Endothelial cell of umbilical vein (primary cell): ENCODE results near the gene SMCO3. TPM values are rescaled to one million over a fixed set of nuclear protein-coding genes. Genes with fewer than 3 reads are reported as not detected.

Experiments
- BruUV-seq: library from RNA; stranded (reverse); fragments of 400-500 nt; replicated peaks from 2 replicates; lab custom pipeline; 2021; lab: Mats Ljungman, UMichigan
- CTCF ChIA-PET: fragments of 300-600, 350-600 bp; sonication (Branson Sonifier 250); formaldehyde crosslinking; loops from one replicate; lab custom pipeline; 2021; ENCODE audit warnings: antibody characterized with exemption, inconsistent platforms; lab: Charles Lee
- POLR2A ChIA-PET: fragments of 300-600, 350-600 bp; sonication (Branson Sonifier 250); formaldehyde crosslinking; loops from one replicate; lab custom pipeline; 2021; ENCODE audit warnings: antibody characterized with exemption, inconsistent platforms; lab: Charles Lee
- DNase-seq: peaks from one replicate; pipeline ENCODE4 v3.0.0-alpha.2; 2011; ENCODE audit warnings: low read depth, low spot score
- FAIRE-seq: peaks from 2 replicates; lab custom pipeline; 2011; peaks lifted over from hg19 to GRCh38; lab: Jason Lieb, UNC
- H2AFZ ChIP-seq: 2 replicates; pipeline ENCODE4 v1.6.0; 2012; ENCODE audit warnings: low read depth, low read length, control low read depth, inconsistent platforms
- H3K27ac ChIP-seq: 2 replicates; pipeline ENCODE4 v1.5.1; 2011; ENCODE audit warnings: low read depth, mild to moderate bottlenecking, control low read depth, low read length, moderate library complexity; ENCODE audit not compliant: insufficient read depth
- H3K27me3 ChIP-seq, 2 experiments: 2 replicates each; pipeline versions ENCODE4 v1.6.0 to v1.6.1; 2011; ENCODE audit warnings: low read length in 2 of 2, mixed read lengths in 1 of 2; ENCODE audit not compliant: control insufficient read depth in 2 of 2, insufficient read depth in 2 of 2
- H3K36me3 ChIP-seq, 2 experiments: 2 replicates in 1 of 2; 3 replicates in 1 of 2; pipeline ENCODE4 v1.5.1; 2011; ENCODE audit warnings: low read length in 2 of 2, mild to moderate bottlenecking in 1 of 2, moderate library complexity in 1 of 2; ENCODE audit not compliant: control insufficient read depth in 2 of 2, insufficient read depth in 2 of 2; ENCODE audit errors: extremely low read depth in 1 of 2
- H3K4me1 ChIP-seq: 3 replicates; pipeline ENCODE4 v1.5.1; 2011; ENCODE audit warnings: mild to moderate bottlenecking, low read length; ENCODE audit not compliant: control insufficient read depth, insufficient read depth; ENCODE audit errors: extremely low read depth
- H3K4me2 ChIP-seq: 2 replicates; pipeline ENCODE4 v1.6.1; 2011; ENCODE audit warnings: low read length, control low read depth, mixed read lengths; ENCODE audit not compliant: insufficient read depth
- H3K4me3 ChIP-seq, 3 experiments: fragments of 200-600 bp in 1 of 3; sonication (generic), shearing (Covaris generic) in 1 of 3; replicated peaks in 1 of 3; 2 replicates each; pipeline ENCODE4 v1.5.1; 2011 to 2016; ENCODE audit warnings: control low read depth in 3 of 3, low read length in 3 of 3, mild to moderate bottlenecking in 2 of 3, inconsistent platforms in 1 of 3, low read depth in 1 of 3, moderate library complexity in 1 of 3; ENCODE audit not compliant: insufficient read depth in 1 of 3
- H3K79me2 ChIP-seq: 2 replicates; pipeline ENCODE4 v1.6.0; 2012; ENCODE audit warnings: low read length, inconsistent platforms; ENCODE audit not compliant: control insufficient read depth, insufficient read depth
- H3K9ac ChIP-seq: replicated peaks from 2 replicates; pipeline ENCODE3; 2011; ENCODE audit warnings: low read length, control low read depth; ENCODE audit not compliant: insufficient read depth; ENCODE audit errors: extremely low read depth
- H3K9me1 ChIP-seq: replicated peaks from 3 replicates; pipeline ENCODE4 v1.6.0; 2011; ENCODE audit warnings: mild to moderate bottlenecking, low read length; ENCODE audit not compliant: control insufficient read depth, insufficient read depth; ENCODE audit errors: extremely low read depth
- H3K9me3 ChIP-seq: replicated peaks from 2 replicates; pipeline ENCODE4 v1.5.1; 2012; ENCODE audit warnings: low read length, inconsistent platforms; ENCODE audit not compliant: control insufficient read depth, insufficient read depth
- H4K20me1 ChIP-seq: replicated peaks from 2 replicates; pipeline ENCODE3; 2011; ENCODE audit warnings: mild to moderate bottlenecking, low read length; ENCODE audit not compliant: control insufficient read depth, insufficient read depth; ENCODE audit errors: extremely low read depth
- EZH2 ChIP-seq: IDR thresholded peaks from 2 replicates; pipeline ENCODE4 v1.6.1; 2012; ENCODE audit warnings: borderline replicate concordance, low read depth, mild to moderate bottlenecking, moderate library complexity, low read length, inconsistent platforms; ENCODE audit not compliant: severe bottlenecking
- FOS ChIP-seq: IDR thresholded peaks from 2 replicates; pipeline ENCODE4 v1.6.1; 2011; ENCODE audit warnings: mild to moderate bottlenecking, low read length, moderate library complexity, borderline replicate concordance; ENCODE audit not compliant: insufficient read depth
- GATA2 ChIP-seq: IDR thresholded peaks from 2 replicates; pipeline ENCODE4 v1.7.0; 2011; ENCODE audit warnings: low read depth, mild to moderate bottlenecking, moderate library complexity, mixed read lengths, low read length; ENCODE audit not compliant: insufficient read length, insufficient read depth
- JUN ChIP-seq: IDR thresholded peaks from 2 replicates; pipeline ENCODE4 v1.6.1; 2011; ENCODE audit warnings: borderline replicate concordance, low read depth; ENCODE audit not compliant: insufficient read length, insufficient read depth
- MYC ChIP-seq: IDR thresholded peaks from one replicate; pipeline ENCODE4 v1.6.1; 2011; ENCODE audit warnings: mild to moderate bottlenecking, low read depth, low read length
- POLR2A ChIP-seq: IDR thresholded peaks from 2 replicates; pipeline ENCODE4 v1.6.1; 2012; ENCODE audit warnings: low read depth, mild to moderate bottlenecking, control low read depth, low read length
- POLR2AphosphoS5 ChIP-seq: IDR thresholded peaks from 2 replicates; pipeline ENCODE4 v1.6.1; 2012; ENCODE audit warnings: low read depth, mild to moderate bottlenecking, control low read depth, low read length, moderate library complexity; ENCODE audit not compliant: insufficient read depth
- dilution Hi-C: fragments of 300-500 bp; cut with MboI; formaldehyde crosslinking; loops from one replicate; pipeline ENCODE4 v1.15.0; 2019; ENCODE audit warnings: low sequenced_read_pairs; ENCODE audit not compliant: extremely low pct_ligation_motif_present
- intact Hi-C: fragments of 100-400 bp; cut with micrococcal nuclease; formaldehyde crosslinking; loops from one replicate; pipeline ENCODE4 v1.10.0; 2022
- polyA plus RNA-seq, 4 experiments: library from polyadenylated mRNA; depleted of rRNA in 3 of 4; stranded (reverse) in 3 of 4; unstranded in 1 of 4; fragments of >200 nt; gene quantifications; 2 replicates each; pipeline versions ENCODE4 v1.2.1 to v1.2.3, GENCODE V29; 2011 to 2012; ENCODE audit warnings: missing spikeins in 1 of 4
- total RNA-seq: library from RNA; stranded (reverse); gene quantifications from 2 replicates; pipeline ENCODE4 v1.2.3, GENCODE V29; 2021
- TF ChIP-seq, protein P1 (sequence below): IDR thresholded peaks from 2 replicates; pipeline ENCODE4 v1.6.1; 2011; ENCODE audit not compliant: insufficient read depth, insufficient read length
- TF ChIP-seq, protein P2 (sequence below), 2 donors: IDR thresholded peaks; 1 replicate in 1 of 2; 2 replicates in 1 of 2; pipeline ENCODE4 v1.5.1; 2011; ENCODE audit warnings: low read length in 2 of 2, mild to moderate bottlenecking in 2 of 2, moderate library complexity in 2 of 2, control low read depth in 1 of 2, inconsistent platforms in 1 of 2, low read depth in 1 of 2; ENCODE audit not compliant: insufficient read depth in 1 of 2; ENCODE audit errors: extremely low read depth in 1 of 2

Gene SMCO3
- total and polyA plus RNA-seq, 2 donors (not counting 3 experiments of a cell fraction or from before 2014, with no cell fraction given), result 0.33 to 0.35 TPM

DNA sequence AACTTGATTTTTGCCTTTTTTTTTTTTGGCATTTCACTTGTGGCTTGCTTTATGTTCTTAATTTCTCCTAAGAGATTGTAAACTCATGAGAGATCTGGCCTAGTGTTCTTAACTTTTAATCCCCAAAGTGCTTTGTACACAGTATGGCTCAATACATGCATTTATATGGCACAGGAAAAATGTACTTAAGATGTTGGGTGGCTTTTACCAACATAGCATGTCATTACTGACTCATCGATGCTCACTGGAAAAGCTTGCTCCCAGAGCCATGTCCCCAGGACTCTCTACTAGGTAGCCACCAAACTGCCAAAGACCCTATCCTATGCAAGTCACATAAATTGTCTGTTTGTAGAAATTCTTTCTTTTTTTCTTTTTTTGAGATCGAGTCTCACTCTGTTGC, 13.1 kb upstream of the SMCO3 start:
- H3K79me2 ChIP-seq, result no peaks in the 10 kb centered on the region
- FAIRE-seq, result no peak
- no TSS peak for BruUV-seq
- H3K27me3 ChIP-seq, result no peaks in the 10 kb centered on the region
- intact Hi-C loops, result no loop called here
- H2AFZ ChIP-seq, result no peak overlapping the region
- no peak overlapping the region for H3K4me2 ChIP-seq
- no peaks in the 10 kb centered on the region for H4K20me1 ChIP-seq
- ChIA-PET CTCF (interaction anchor here (0.8 to 1.4 kb wide), 2 partner anchors 8 to 21 kb away, joined by 3 to 6 read pairs; no protein-coding TSS in a partner anchor), POLR2A (no interaction called here)
- DNase-seq, result no peak
- peaks cover 0 to 2% of the 10 kb centered on the region in 2 experiments for H3K36me3 ChIP-seq
- H3K4me3 ChIP-seq, result no peak overlapping the region
- H3K4me1 ChIP-seq, result no peaks in the 10 kb centered on the region
- H3K9me1 ChIP-seq, result peaks cover 2% of the 10 kb centered on the region
- no peaks in the 10 kb centered on the region for H3K9me3 ChIP-seq
- no peak overlapping the region for H3K9ac ChIP-seq
- no peak for TF ChIP-seq GATA2
- dilution Hi-C loops, result no loop called here
- no peak overlapping the region for H3K27ac ChIP-seq

DNA sequence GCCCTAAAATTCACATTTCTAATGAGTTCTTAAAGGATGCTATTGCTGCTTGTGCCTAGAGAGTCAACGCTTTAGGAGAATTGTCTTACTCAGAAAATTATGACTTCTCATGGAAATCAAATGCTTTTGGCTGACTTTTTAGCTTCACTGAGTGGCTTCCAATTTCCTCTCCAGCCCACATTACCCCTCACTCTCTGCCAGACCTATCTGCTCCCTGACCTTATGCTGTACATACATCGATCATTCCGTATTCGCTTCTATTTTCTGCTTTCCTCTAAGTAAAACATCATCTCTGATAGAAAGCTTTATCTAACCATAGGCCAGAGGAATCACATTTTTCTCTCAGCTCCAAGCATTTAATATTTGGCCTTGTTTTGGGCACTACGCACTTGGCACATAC, 12.5 kb upstream of the SMCO3 start:
- Histone ChIP-seq H3K9ac (no peak overlapping the region), H3K9me3 (no peaks in the 10 kb centered on the region), H3K4me1 (no peaks in the 10 kb centered on the region), H3K27ac (no peak overlapping the region), H4K20me1 (no peaks in the 10 kb centered on the region), H3K36me3 (peaks cover 0 to 2% of the 10 kb centered on the region in 2 experiments), H2AFZ (no peak overlapping the region), H3K9me1 (peaks cover 2% of the 10 kb centered on the region), H3K79me2 (no peaks in the 10 kb centered on the region), H3K27me3 (no peaks in the 10 kb centered on the region), H3K4me2 (no peak overlapping the region), H3K4me3 (no peak overlapping the region)
- no TSS peak for BruUV-seq
- dilution Hi-C loops (no loop called here), intact Hi-C loops (no loop called here)
- POLR2A ChIA-PET, result no interaction called here
- CTCF ChIA-PET, result interaction anchor here (0.8 to 1.4 kb wide), 3 partner anchors 8 to 21 kb away, joined by 3 to 6 read pairs (median 3); no protein-coding TSS in a partner anchor
- no peak for TF ChIP-seq MYC
- no peak for TF ChIP-seq POLR2AphosphoS5
- TF ChIP-seq, protein P1, sequence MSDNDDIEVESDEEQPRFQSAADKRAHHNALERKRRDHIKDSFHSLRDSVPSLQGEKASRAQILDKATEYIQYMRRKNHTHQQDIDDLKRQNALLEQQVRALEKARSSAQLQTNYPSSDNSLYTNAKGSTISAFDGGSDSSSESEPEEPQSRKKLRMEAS, result no peak
- no peak for TF ChIP-seq JUN
- TF ChIP-seq, protein P2, sequence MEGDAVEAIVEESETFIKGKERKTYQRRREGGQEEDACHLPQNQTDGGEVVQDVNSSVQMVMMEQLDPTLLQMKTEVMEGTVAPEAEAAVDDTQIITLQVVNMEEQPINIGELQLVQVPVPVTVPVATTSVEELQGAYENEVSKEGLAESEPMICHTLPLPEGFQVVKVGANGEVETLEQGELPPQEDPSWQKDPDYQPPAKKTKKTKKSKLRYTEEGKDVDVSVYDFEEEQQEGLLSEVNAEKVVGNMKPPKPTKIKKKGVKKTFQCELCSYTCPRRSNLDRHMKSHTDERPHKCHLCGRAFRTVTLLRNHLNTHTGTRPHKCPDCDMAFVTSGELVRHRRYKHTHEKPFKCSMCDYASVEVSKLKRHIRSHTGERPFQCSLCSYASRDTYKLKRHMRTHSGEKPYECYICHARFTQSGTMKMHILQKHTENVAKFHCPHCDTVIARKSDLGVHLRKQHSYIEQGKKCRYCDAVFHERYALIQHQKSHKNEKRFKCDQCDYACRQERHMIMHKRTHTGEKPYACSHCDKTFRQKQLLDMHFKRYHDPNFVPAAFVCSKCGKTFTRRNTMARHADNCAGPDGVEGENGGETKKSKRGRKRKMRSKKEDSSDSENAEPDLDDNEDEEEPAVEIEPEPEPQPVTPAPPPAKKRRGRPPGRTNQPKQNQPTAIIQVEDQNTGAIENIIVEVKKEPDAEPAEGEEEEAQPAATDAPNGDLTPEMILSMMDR (IDR thresholded peaks at IDR 0.05; ENCODE audit: extremely low read depth in 1 of 2, insufficient read depth in 1 of 2, low read depth in 1 of 2, low read length in 2 of 2), result no peak
- TF ChIP-seq FOS, result no peak
- TF ChIP-seq GATA2, result no peak
- TF ChIP-seq EZH2, result no peak
- no peak for TF ChIP-seq POLR2A
- DNase-seq (no peak), FAIRE-seq (peak; percentile 8)
